ENCODE data around the gene MGRN1.

- TF ChIP-seq REST (IDR thresholded peaks at IDR 0.05; ENCODE audit: low read depth) (no peak), YY1 (IDR thresholded peaks at IDR 0.05; ENCODE audit: low read depth) (no peak), EP300 (IDR thresholded peaks at IDR 0.05; ENCODE audit: borderline replicate concordance) (no peak), MAX (IDR thresholded peaks at IDR 0.05) (no peak)
These were observed 11.6 kb downstream of the MGRN1 start for GRCh38 chr16:4636196-4636595.

Measured in Ishikawa (cell line).